GM18870 (cell line): ENCODE measurements around the gene TARBP1.
A peak's percentile ranks its signal among the peaks of the same experiment; 100 is the strongest.
"Not testable (repeated sequence)": the region's sequence is repeated elsewhere in the genome, so short reads cannot be mapped to it uniquely, and the experiment has no call there.

ENCODE experiments used
- ATAC-seq: cut with Tn5 transposase; IDR thresholded peaks from one replicate; pipeline ENCODE4 v1.9.1; 2021; ENCODE audit warnings: moderate library complexity; ENCODE audit not compliant: unreplicated experiment

TARBP1 gene

DNA sequence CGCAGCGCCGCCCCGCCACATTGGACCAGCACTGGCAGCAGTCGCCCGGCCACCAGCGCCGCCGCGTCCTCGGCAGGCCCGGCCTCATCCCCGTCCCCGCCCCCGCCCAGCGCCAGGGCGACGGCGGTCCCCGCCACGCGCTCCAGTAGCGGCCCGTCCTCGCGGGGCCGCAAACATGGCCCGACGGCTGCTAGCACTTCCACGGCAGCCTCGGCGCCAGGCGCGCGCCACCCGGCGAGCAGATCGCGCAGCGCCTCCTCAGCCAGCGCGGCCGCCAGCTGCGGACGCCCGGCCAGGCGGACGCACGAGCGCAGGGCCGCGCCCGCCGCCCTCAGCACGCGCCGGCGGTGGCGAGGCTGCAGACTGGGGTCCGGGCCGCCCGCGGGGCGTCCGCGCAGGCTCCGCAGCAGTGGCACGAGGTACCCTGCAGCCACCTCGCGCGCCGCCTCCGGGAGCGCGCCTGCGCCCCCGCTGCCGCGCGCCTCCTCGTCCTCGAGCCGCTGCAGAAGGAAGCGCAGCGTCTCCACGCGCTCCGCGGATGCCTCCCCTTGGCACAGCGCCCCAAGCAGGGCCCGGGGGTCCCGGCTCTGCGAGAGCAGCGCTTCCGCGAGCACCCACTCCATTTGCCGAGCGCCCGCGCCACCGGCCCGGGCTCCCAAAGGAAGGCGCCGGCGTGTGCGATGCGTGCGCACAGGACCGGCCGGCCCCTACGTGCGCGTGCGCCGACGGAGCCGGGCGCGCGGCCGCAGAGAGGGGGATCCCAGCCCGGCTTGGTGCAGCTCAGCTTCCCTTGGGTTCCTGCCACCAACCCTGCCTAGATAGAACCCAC is at the start of gene TARBP1:
TSS of gene TARBP1 (minus strand) at position 699 of the 829 bp plus-strand sequence. CDS start at position 623, 76 bp downstream.
- peak; percentile 59 for ATAC-seq

- ATAC-seq = no peak
These were observed 49.3 kb upstream of the TARBP1 start for GRCh38 chr1:234528074-234528865.

- no peak for ATAC-seq
These were observed 48.4 kb upstream of the TARBP1 start for GRCh38 chr1:234527346-234527745.

DNA sequence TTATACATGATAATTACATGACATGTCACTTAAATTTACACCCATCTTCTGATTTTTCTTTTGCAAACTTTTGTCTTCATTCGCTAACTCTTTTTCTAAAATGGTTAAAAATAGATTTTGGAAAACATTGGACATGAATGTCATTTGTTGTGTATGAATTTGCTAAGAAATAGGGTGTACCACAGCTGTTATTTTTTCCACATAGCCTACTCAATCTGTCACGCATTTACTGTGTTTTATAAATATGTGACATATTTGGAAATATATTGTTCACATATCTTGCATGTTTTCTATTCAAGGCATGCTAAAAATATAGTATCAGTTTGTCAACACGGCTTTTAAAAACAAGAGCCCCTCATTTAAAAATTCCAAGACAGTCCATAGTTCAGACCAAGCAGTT is 47.9 kb upstream of the TARBP1 start:
- no peak for ATAC-seq

DNA sequence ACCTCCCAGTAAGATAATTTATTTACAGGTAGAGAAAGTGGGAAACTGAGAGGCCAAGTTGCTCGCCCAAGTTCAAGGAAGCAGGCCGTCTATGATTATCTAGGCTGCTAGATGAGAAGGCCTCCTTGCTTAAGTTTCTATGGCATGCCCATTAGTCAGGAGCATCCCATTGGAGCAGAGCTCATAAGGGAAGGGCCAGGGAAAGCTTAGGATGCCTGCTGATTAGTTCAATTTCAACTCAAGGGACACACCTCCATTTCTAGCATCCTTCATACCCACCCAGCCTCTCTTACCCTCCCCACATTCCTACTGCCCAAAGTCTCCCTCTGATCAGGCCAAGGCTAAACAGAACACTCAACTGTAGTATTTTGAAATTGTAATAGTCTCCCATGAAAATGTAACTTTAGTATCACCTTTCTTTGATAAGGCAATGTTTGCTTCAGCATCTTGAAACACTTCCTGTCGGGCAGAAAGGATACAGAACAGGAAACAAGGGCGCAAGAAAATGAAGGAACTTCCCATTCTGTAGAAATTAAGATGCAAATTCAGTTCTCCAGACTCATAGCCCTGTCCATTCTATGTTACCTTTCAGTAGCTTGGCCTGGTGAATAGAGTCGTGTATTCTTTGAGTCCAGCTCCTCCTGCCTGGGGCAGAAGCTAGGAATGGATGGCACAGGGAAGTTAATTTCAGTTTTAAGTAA is 46.3 kb upstream of the TARBP1 start:
- no peak for ATAC-seq

- ATAC-seq = no peak
These were observed 42.9 kb upstream of the TARBP1 start for GRCh38 chr1:234521836-234522235.

- ATAC-seq = no peak
These were observed 42.2 kb upstream of the TARBP1 start for GRCh38 chr1:234520908-234521817.

GRCh38 chr1:234519506-234519905 is 40.5 kb upstream of the TARBP1 start:
- ATAC-seq = no peak

DNA sequence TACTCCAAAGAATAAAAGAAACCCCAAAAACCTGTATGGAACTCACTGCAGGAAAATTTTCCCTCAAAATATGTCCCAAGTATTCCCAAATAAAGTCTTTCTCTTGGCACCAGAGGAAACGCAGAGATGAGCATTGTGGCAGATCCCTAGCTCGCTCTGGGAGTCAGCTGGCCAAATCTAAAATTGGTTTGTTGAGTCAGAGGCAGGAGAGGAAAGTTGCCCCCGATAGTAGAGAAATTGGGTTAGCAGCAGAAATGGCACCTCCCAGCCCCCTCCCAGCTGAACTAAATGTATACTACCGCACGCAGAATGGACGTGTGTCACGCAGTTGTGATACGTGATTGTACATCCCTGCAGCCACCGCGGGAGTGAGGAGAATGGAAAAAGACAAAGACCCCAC is 39.9 kb upstream of the TARBP1 start:
- ATAC-seq = no peak

- not testable (repeated sequence) for ATAC-seq
These were observed 39.1 kb upstream of the TARBP1 start for GRCh38 chr1:234518086-234518485.

DNA sequence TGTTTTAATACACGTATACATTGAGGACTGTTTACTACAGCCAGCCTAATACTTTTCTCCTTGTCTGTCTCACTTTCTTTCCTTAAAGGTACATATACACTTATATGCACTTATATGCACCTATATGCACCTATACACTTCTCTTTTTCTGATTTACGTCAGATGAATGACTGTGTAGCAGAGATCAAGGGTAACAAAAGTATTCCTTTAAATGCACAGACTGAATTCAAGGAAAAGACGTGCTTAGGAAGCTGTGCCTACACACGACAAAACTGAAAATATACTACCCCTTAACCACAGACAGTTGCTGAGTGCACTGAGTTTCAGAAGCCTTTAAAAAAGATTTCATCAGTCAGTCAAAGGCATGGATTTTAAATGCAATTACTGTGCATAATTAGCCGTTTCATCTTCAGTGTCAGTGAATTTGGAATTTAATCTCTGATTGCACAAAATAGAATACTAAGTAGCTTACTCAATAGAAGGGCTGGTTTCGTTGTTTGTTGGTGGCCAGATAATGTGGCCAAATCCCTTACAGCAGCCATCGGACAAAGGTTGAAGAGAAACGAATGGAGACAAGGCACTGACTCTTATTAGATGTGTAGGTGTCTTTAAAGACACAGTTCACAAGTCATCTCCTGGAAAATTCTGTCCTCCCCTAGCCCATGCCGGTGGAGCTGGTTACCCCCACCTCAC is 38.3 kb upstream of the TARBP1 start:
- ATAC-seq = no peak

DNA sequence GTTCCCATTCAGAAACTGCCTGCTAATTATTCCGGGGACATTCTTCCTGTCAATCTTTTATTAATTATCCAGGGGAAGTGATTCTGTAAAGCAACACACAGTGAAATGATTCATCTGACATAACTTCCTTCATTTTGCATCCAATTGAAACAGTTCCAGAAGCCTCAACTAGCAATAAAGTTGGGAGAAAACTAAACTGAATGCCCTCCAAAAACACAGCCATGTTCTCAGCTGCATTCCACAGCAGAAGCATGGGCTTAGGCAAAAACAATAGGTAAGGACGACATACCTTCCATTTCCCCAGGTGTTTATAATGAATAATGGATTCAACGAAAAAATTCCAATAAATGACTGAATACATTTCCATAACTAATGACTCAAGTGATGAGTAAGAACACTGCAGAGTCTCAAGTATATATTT is 36.9 kb upstream of the TARBP1 start:
- no peak for ATAC-seq

GRCh38 chr1:234515411-234515810 is 36.4 kb upstream of the TARBP1 start:
- ATAC-seq = no peak

DNA sequence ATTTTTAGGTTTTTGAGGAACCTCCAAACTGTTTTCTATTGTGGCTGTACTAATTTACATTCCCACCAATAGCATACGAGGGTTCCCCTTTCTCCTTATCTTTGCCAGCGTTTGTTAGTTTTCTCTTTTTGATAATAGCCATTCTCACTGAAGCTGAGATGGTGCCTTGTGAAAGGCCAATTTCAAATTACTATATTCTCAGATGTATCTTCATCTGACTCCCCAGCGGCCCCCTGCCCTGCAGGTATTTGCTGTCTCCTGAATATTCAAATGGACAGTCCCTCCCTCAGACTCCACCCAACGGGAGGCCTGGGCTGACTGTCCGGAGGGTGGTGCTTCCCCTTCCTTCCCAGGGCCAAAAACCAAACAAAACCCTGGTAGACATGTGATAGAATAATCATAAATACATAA is 33.5 kb upstream of the TARBP1 start:
- ATAC-seq = no peak

GRCh38 chr1:234509457-234510328 is 30.7 kb upstream of the TARBP1 start:
- no peak for ATAC-seq

- ATAC-seq = no peak
These were observed 28.8 kb upstream of the TARBP1 start for GRCh38 chr1:234507626-234508387.

GRCh38 chr1:234507089-234507488 is 28.1 kb upstream of the TARBP1 start:
- no peak for ATAC-seq

- no peak for ATAC-seq
These were observed 26.8 kb upstream of the TARBP1 start for GRCh38 chr1:234505769-234506102.
